ENCODE results near the gene TFF2.

Gene TFF2

GRCh38 chr21:42305707-42306147 is 45.1 kb downstream of the TFF2 start:
- DNase-seq (ENCODE audit: low spot score): no peak

DNA sequence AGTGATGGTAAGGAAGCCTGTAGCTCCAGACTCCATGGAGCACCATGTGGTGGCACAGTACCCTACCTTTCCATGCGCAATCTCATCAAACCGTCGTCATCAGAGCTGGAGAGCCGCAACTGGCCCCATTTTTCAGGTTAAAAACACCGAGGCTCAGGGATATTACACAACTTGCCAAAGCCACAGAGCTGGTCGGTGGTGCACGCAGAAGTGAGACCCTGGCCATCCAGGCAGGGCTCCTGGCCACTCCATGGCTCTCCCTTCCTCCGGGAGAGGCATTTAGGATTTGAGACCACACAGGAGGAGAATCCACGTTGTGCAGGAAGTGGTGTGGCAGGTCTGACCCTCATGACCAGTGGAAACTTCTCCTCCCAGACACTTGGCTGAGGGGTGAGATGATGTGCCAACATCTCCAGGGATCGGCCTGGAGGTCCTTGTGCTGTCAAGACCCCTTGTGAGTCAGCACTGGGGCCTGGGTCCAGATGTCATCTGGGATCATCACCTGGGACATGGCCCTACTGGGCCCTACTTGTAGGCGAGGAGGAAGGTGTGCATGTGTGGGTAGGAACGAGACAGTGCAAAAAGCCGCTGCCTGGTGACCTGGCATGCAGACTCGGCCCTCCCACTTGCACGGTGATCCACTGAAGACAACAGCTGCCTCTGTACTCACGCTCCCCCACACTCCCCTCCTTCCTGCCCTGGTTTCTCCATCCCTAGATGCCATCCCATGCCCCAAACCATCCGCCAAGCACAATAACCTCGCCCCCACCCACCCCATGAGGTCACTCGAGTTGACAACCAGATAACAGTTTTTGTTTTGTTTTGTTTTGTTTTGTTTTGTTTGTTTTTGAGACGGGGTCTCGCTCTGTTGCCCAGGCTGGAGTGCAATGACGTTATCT is 46.0 kb downstream of the TFF2 start:
- no peak for DNase-seq (ENCODE audit: low spot score)

DNA sequence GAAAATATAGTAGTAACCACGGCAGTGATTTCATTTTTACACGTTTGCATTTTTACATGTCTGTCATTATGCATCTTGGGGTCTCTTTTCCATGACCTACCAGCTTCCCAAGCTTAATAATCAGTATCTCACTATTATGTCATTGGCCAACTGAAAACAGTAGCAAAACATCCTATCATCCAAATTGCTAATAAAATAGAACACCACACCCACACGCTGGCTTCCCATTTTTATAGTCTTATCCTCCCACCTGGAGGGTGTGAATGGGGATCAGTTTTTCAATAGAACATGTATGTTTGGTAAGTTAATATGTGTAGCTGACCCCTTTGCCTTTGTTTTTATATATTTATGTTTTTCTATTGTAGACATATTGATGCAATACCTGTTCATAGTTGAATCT is 47.4 kb downstream of the TFF2 start:
- no peak for DNase-seq (ENCODE audit: low spot score)

DNA sequence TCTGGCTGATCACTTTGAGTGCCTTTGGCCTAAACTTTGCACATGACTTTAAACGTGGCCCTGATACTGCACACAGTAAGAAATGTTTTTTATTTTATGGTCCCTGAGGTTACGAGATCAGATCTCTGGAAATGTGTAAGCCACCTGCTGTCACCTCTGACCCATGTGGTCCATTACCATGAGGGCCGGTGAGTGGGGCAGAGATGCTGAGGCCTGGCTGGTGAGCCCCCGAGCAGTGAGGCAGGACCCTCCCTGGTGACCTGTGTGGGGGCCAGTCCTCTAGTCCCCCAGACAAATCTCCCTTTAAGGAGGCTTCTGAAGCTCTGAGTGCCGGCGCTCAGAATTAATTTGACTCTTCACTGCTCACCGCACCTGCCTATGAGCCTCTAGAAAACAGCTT is 48.0 kb downstream of the TFF2 start:
- DNase-seq (ENCODE audit: low spot score): no peak

- DNase-seq (ENCODE audit: low spot score): no peak
Observed at GRCh38 chr21:42302076-42302650, 48.6 kb downstream of the TFF2 start.

DNA sequence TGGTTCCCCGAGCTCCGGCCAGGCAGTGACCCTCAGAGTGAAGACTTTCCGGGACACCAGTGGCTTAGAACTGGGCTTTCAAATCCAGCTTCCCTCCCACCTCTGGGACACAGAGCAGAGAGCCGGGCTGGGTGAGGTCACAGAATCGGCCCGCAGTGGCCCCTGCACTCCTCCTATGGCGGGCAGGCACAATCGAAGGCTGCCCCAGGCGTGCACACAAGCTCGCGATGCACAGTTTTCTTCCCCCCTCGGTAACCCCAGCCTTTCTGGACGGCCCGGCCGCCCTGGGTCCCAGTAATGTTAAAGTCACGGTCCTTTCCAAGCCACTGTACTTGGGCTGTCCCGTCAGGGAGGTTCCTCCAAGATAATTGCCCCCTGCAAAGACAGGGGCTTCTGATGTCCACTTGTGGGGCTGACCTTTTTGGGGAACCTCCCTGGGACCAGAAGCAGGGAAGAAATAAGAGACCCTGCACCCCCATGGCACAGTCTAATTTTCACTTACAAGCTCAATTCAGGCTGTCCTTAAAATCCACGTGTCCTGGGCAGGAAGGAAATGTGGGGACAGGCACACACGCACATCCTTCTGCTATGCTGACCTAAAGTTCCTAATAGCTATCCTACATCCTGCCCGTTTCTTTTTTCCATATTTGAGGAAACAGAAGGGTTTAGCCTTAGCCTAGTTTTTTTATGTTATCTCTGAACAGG is 49.3 kb downstream of the TFF2 start:
- no peak for DNase-seq (ENCODE audit: low spot score)

DNA sequence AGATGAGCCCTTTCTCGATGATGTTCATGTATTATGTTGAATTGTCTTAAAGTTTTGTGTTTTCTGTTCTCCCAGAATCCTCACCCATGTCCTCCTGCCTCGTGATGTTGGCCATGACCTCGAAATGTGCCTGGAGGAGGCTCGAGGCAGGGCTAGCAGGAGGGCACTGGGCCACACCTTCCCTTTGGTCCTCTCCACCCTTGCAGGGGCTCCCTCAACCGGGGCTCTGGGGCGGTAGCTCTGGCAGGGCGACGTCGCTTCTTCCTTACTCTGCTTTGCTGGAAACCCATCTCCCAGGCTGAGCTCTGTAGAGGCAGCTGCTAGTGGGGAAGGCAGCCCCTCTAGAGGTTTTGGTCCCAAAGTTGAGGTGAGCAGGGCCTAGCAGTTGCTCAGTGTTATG is 49.8 kb downstream of the TFF2 start:
- DNase-seq (ENCODE audit: low spot score): no peak

DNA sequence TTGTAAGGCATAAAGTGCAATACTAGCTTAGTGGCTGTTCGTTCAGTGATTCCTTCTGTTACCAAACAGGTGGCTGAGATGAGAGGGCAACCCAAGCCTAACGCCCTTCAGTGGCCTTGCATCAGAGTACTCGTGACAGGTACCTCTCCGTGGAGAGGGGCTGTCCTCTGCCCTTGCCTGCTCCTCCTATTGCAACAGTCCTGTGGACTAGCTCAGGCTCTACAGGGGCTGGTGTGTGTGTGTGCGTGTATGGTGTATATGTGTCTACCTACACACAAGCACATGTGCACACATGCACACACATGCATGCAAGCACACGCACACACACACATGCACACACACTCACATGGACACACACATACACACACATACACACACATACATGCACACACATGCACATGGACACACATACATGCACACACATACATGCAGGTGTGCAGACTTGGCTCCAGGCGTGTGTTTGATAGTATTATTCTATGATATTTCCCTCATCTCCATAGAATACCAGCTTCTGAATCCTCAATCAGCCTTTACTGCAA is 50.7 kb downstream of the TFF2 start:
- DNase-seq (ENCODE audit: low spot score): no peak

- DNase-seq (ENCODE audit: low spot score): no peak
Observed at GRCh38 chr21:42299324-42300044, 51.3 kb downstream of the TFF2 start.

GRCh38 chr21:42298657-42299056 is 52.1 kb downstream of the TFF2 start:
- no peak for DNase-seq (ENCODE audit: low spot score)

GRCh38 chr21:42298237-42298636 is 52.6 kb downstream of the TFF2 start:
- no peak for DNase-seq (ENCODE audit: low spot score)

DNA sequence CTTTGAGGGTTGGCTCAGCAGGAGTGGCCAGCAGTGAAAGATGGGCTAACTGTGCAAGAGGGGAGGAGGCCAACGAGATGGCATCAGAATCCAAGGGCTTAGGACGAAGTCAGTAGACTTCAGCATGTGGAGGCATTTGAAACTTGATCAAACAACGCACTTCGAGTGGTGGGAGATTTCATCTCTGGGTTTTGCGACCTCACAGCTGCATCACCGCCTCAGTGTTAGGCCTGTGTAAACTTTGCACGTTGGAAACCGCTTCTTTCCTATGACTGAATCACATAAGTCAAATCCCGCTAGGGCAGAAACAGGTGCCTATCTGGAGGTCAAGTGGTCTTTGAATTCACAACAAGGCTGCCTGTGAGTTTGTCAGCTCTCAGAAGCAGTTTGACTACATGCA is 53.4 kb downstream of the TFF2 start:
- no peak for DNase-seq (ENCODE audit: low spot score)

DNA sequence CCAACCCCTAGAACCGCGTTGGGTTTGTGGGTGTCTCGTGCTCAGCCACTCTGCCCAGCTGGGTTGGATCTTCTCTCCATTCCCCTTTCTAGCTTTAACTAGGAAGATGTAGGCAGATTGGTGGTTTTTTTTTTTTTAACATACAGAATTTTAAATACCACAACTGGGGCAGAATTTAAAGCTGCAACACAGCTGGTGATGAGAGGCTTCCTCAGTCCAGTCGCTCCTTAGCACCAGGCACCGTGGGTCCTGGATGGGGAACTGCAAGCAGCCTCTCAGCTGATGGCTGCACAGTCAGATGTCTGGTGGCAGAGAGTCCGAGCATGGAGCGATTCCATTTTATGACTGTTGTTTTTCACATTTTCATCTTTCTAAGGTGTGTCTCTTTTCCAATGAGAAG is 54.3 kb downstream of the TFF2 start:
- no peak for DNase-seq (ENCODE audit: low spot score)

Measured in putamen (tissue), 1 donor.